ENCODE measurements around the gene SYNE4.

The SYNE4 gene

DNA sequence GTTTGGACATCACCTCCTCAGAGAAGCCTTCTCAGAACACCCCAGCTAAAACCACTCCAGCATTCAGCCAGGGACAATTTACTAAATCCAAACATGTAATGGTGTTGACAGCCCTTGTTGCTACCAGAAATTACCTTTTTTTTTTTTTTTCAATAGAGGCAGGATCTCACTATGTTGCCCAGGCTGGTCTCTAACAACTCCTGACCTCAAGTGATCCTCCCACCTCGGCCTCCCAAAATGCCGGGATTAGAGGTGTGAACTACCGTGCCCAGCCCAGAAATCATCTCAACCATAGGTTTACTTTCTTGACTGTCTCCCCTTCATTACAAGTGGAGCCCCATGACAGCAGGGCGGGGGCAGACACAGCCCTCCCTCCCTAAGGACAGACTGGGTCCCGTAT is 14.8 kb upstream of the SYNE4 start:
- H3K4me1 ChIP-seq (ENCODE audit: control insufficient read depth, insufficient read depth, low read length), result no peaks in the 10 kb centered on the region
- no peak overlapping the region for H3K27ac ChIP-seq (ENCODE audit: low read depth, low read length)
- H3K9ac ChIP-seq (ENCODE audit: low read length), result no peak overlapping the region
- H3K4me3 ChIP-seq (ENCODE audit: low read depth, low read length), result no peak overlapping the region
- H3K9me3 ChIP-seq (ENCODE audit: control insufficient read depth, insufficient read depth, low read depth, low read length), result no peaks in the 10 kb centered on the region
- H3K27me3 ChIP-seq (ENCODE audit: control insufficient read depth, insufficient read depth, low read length), result no peaks in the 10 kb centered on the region
- H3K36me3 ChIP-seq (ENCODE audit: control insufficient read depth, insufficient read depth, low read length), result peaks cover 34% of the 10 kb centered on the region

DNA sequence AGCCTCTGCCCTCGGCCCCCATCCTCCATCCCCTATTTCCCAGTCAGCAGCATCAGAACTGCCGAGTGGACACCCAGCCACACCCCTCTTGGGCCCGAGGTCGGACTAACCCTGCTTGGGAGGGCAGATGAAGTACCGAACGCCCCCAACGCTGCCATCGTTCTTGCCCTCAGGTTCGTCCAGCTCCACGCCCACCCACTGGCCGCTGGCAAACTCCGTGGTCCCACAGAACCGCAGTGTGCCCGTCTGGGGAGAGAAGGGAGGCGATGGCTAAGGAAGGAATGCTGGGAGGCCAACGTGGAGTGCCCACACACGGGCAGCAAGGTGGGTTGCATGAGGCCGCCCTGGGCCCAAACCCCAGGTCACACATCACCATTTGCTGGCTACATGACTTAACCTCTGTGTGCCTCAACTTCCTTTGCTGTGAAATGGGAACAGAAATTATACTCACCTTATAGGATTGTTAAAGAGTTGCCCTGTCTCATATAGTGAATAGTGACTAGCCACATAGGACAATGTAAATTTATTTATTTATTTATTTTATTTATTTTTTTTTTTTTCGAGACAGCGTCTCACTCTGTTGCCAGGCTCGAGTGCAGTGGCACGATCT is 10.6 kb upstream of the SYNE4 start:
- Histone ChIP-seq H3K36me3 (ENCODE audit: control insufficient read depth, insufficient read depth, low read length) (peaks cover 30% of the 10 kb centered on the region), H3K9ac (ENCODE audit: low read length) (no peak overlapping the region), H3K9me3 (ENCODE audit: control insufficient read depth, insufficient read depth, low read depth, low read length) (no peaks in the 10 kb centered on the region), H3K4me3 (ENCODE audit: low read depth, low read length) (no peak overlapping the region), H3K4me1 (ENCODE audit: control insufficient read depth, insufficient read depth, low read length) (peaks cover 6% of the 10 kb centered on the region; the same call in 1 of the 2 replicates), H3K27me3 (ENCODE audit: control insufficient read depth, insufficient read depth, low read length) (no peaks in the 10 kb centered on the region), H3K27ac (ENCODE audit: low read depth, low read length) (no peak overlapping the region)

- H3K9ac ChIP-seq (ENCODE audit: low read length), result peak within 1 kb of the TSS; percentile 71
- no peaks in the 10 kb centered on the region for H3K9me3 ChIP-seq (ENCODE audit: control insufficient read depth, insufficient read depth, low read depth, low read length)
- peaks cover 11% of the 10 kb centered on the region for H3K4me1 ChIP-seq (ENCODE audit: control insufficient read depth, insufficient read depth, low read length)
- peaks cover 6% of the 10 kb centered on the region for H3K36me3 ChIP-seq (ENCODE audit: control insufficient read depth, insufficient read depth, low read length)
- peak within 1 kb of the TSS; percentile 95 for H3K4me3 ChIP-seq (ENCODE audit: low read depth, low read length)
- peak within 1 kb of the TSS; percentile 42; the same call in 1 of the 2 replicates for H3K27ac ChIP-seq (ENCODE audit: low read depth, low read length)
- no peaks in the 10 kb centered on the region for H3K27me3 ChIP-seq (ENCODE audit: control insufficient read depth, insufficient read depth, low read length)
Observed at GRCh38 chr19:36014012-36014924, 5.7 kb upstream of the SYNE4 start, which contains the start of gene ALKBH6. ALKBH6 (minus strand) TSS chr19:36014213; CDS start chr19:36013397, 816 bp downstream.

- H3K9me3 ChIP-seq (ENCODE audit: control insufficient read depth, insufficient read depth, low read depth, low read length), result no peaks in the 10 kb centered on the region
- H3K4me1 ChIP-seq (ENCODE audit: control insufficient read depth, insufficient read depth, low read length), result peaks cover 12% of the 10 kb centered on the region
- H3K4me3 ChIP-seq (ENCODE audit: low read depth, low read length), result peak overlapping the region; percentile 95
- H3K27ac ChIP-seq (ENCODE audit: low read depth, low read length), result peak overlapping the region; percentile 42; the same call in 1 of the 2 replicates
- H3K9ac ChIP-seq (ENCODE audit: low read length), result peak overlapping the region; percentile 71
- peaks cover 6% of the 10 kb centered on the region for H3K36me3 ChIP-seq (ENCODE audit: control insufficient read depth, insufficient read depth, low read length)
- H3K27me3 ChIP-seq (ENCODE audit: control insufficient read depth, insufficient read depth, low read length), result no peaks in the 10 kb centered on the region
Observed at GRCh38 chr19:36013280-36014011, 4.8 kb upstream of the SYNE4 start.

- no peak overlapping the region for H3K4me3 ChIP-seq (ENCODE audit: low read depth, low read length)
- H3K9me3 ChIP-seq (ENCODE audit: control insufficient read depth, insufficient read depth, low read depth, low read length), result no peaks in the 10 kb centered on the region
- H3K4me1 ChIP-seq (ENCODE audit: control insufficient read depth, insufficient read depth, low read length), result peaks cover 18% of the 10 kb centered on the region
- no peaks in the 10 kb centered on the region for H3K27me3 ChIP-seq (ENCODE audit: control insufficient read depth, insufficient read depth, low read length)
- H3K36me3 ChIP-seq (ENCODE audit: control insufficient read depth, insufficient read depth, low read length), result no peaks in the 10 kb centered on the region
- H3K27ac ChIP-seq (ENCODE audit: low read depth, low read length), result no peak overlapping the region
- no peak overlapping the region for H3K9ac ChIP-seq (ENCODE audit: low read length)
Observed at GRCh38 chr19:36010402-36010801, 1.8 kb upstream of the SYNE4 start.

DNA sequence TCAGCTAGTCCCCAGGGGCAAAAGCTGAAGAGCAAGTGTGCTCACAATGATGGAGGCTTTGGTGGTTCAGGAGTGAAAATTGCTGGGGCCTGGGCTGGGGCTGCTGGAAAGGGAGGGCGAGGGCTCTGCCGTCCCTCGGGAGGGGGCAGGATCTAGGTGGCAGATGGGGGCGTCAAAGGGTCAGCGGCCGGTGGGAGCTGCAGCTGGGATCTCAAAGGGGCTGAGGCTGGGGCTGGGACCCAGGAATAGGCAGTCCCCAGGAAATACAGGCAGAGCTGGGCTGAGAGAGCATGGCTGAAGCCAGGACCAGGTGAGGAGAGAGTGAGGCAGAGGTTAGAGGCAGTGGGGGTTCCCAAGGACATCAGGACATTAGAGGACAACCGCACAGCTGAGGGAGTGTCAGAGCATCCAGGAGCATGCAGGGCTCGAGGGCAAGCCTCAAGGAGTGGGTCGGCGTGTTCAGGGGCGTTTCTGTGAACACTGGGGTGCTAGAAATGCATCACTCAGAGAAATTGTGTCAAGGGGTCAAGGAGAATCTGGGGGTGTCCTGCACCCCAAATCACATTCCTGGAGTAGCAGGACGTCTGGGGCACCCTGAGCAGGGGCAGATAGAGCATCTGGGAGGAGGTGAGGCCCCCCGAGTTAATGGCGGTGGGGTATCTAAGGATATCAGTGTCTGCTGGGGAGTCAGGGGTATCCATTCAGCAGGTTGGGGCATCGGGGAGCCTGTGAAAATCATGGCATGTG is 1.2 kb upstream of the SYNE4 start:
- Histone ChIP-seq H3K27ac (ENCODE audit: low read depth, low read length) (no peak overlapping the region), H3K4me1 (ENCODE audit: control insufficient read depth, insufficient read depth, low read length) (peaks cover 15% of the 10 kb centered on the region), H3K9me3 (ENCODE audit: control insufficient read depth, insufficient read depth, low read depth, low read length) (no peaks in the 10 kb centered on the region), H3K36me3 (ENCODE audit: control insufficient read depth, insufficient read depth, low read length) (no peaks in the 10 kb centered on the region), H3K4me3 (ENCODE audit: low read depth, low read length) (peak overlapping the region; percentile 53), H3K27me3 (ENCODE audit: control insufficient read depth, insufficient read depth, low read length) (no peaks in the 10 kb centered on the region), H3K9ac (ENCODE audit: low read length) (no peak overlapping the region)

- H3K27ac ChIP-seq (ENCODE audit: low read depth, low read length), result no peak overlapping the region
- no peaks in the 10 kb centered on the region for H3K36me3 ChIP-seq (ENCODE audit: control insufficient read depth, insufficient read depth, low read length)
- peak overlapping the region; percentile 53 for H3K4me3 ChIP-seq (ENCODE audit: low read depth, low read length)
- H3K27me3 ChIP-seq (ENCODE audit: control insufficient read depth, insufficient read depth, low read length), result no peaks in the 10 kb centered on the region
- H3K9me3 ChIP-seq (ENCODE audit: control insufficient read depth, insufficient read depth, low read depth, low read length), result no peaks in the 10 kb centered on the region
- no peak overlapping the region for H3K9ac ChIP-seq (ENCODE audit: low read length)
- H3K4me1 ChIP-seq (ENCODE audit: control insufficient read depth, insufficient read depth, low read length), result peaks cover 12% of the 10 kb centered on the region
Observed at GRCh38 chr19:36009220-36009619, 607 bp upstream of the SYNE4 start.

DNA sequence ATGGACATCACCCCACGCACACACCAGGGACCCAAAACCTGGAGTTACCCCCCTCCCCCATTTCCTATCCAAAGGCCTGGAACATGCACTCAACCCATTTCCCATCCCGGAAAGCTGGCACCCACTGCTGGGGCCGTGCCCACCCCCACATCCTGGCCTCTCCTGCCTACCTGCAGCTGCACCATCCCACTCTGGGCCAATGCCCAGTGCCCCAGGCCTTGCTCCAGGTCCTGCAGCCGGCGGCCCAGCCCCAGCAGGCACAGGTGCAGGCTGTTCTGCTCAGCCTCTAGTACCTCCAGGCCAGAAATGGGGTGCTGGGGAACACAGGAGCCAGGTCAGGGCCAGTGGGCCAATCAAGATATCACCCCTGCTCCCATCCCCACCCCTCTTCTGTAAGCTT is 1.7 kb downstream of the SYNE4 start:
- H3K4me3 ChIP-seq (ENCODE audit: low read depth, low read length), result no peak overlapping the region
- no peak overlapping the region for H3K27ac ChIP-seq (ENCODE audit: low read depth, low read length)
- H3K27me3 ChIP-seq (ENCODE audit: control insufficient read depth, insufficient read depth, low read length), result no peaks in the 10 kb centered on the region
- peaks cover 5% of the 10 kb centered on the region; the same call in 1 of the 2 replicates for H3K36me3 ChIP-seq (ENCODE audit: control insufficient read depth, insufficient read depth, low read length)
- no peak overlapping the region for H3K9ac ChIP-seq (ENCODE audit: low read length)
- peaks cover 7% of the 10 kb centered on the region for H3K4me1 ChIP-seq (ENCODE audit: control insufficient read depth, insufficient read depth, low read length)
- H3K9me3 ChIP-seq (ENCODE audit: control insufficient read depth, insufficient read depth, low read depth, low read length), result no peaks in the 10 kb centered on the region

- H3K4me3 ChIP-seq (ENCODE audit: low read depth, low read length), result no peak overlapping the region
- no peaks in the 10 kb centered on the region for H3K27me3 ChIP-seq (ENCODE audit: control insufficient read depth, insufficient read depth, low read length)
- H3K36me3 ChIP-seq (ENCODE audit: control insufficient read depth, insufficient read depth, low read length), result peaks cover 18% of the 10 kb centered on the region
- H3K9me3 ChIP-seq (ENCODE audit: control insufficient read depth, insufficient read depth, low read depth, low read length), result no peaks in the 10 kb centered on the region
- peaks cover 7% of the 10 kb centered on the region; the same call in 1 of the 2 replicates for H3K4me1 ChIP-seq (ENCODE audit: control insufficient read depth, insufficient read depth, low read length)
- no peak overlapping the region for H3K27ac ChIP-seq (ENCODE audit: low read depth, low read length)
- H3K9ac ChIP-seq (ENCODE audit: low read length), result no peak overlapping the region
Observed at GRCh38 chr19:36003284-36003683, 5.3 kb downstream of the SYNE4 start.

GRCh38 chr19:36001605-36002004 is 7.0 kb downstream of the SYNE4 start:
- Histone ChIP-seq H3K36me3 (ENCODE audit: control insufficient read depth, insufficient read depth, low read length) (peaks cover 18% of the 10 kb centered on the region), H3K27ac (ENCODE audit: low read depth, low read length) (no peak overlapping the region), H3K9me3 (ENCODE audit: control insufficient read depth, insufficient read depth, low read depth, low read length) (no peaks in the 10 kb centered on the region), H3K27me3 (ENCODE audit: control insufficient read depth, insufficient read depth, low read length) (no peaks in the 10 kb centered on the region), H3K9ac (ENCODE audit: low read length) (no peak overlapping the region), H3K4me1 (ENCODE audit: control insufficient read depth, insufficient read depth, low read length) (peaks cover 2% of the 10 kb centered on the region; the same call in 1 of the 2 replicates), H3K4me3 (ENCODE audit: low read depth, low read length) (no peak overlapping the region)
